ENCODE measurements around the gene VTI1A. TPM values are rescaled to one million over a fixed set of nuclear protein-coding genes. Genes with fewer than 3 reads are reported as not detected.

Gene VTI1A
- total RNA-seq, result 24.9 and 33.7 TPM in 2 replicates

GRCh38 chr10:112446855-112447619 lies at the start of gene VTI1A, which contains the start of gene ZDHHC6:
VTI1A (plus strand) TSS chr10:112447215; CDS start chr10:112447374, 159 bp downstream.
ZDHHC6 (minus strand) TSS chr10:112446914; CDS start chr10:112445436, 1,478 bp downstream.

Other genes starting within 250 kb of the VTI1A start
- gene TECTB, start 163.8 kb upstream of the VTI1A start, total RNA-seq, result not detected in 2 replicates
- under 0.01 and 2.7 TPM in 2 replicates for gene ACSL5, start 73.1 kb upstream of the VTI1A start, total RNA-seq
- gene ZDHHC6, start 301 bp upstream of the VTI1A start, total RNA-seq, result 12.6 and 19.5 TPM in 2 replicates